ENCODE measurements around the gene SYT8.
"Not testable (repeated sequence)": the region's sequence is repeated elsewhere in the genome, so short reads cannot be mapped to it uniquely, and the experiment has no call there.

The SYT8 gene

GRCh38 chr11:1871531-1871930 lies 36.7 kb downstream of the SYT8 start:
- Histone ChIP-seq H3K9ac (ENCODE audit: low read length) (no peak overlapping the region), H3K27ac (ENCODE audit: low read depth, low read length, poor library complexity, severe bottlenecking) (no peak overlapping the region), H3K36me3 (ENCODE audit: insufficient read depth, low read length) (peaks cover 6% of the 10 kb centered on the region), H3F3A (ENCODE audit: insufficient read depth, low read length) (no peaks in the 10 kb centered on the region), H3K9me3 (ENCODE audit: low read length) (no peaks in the 10 kb centered on the region), H3K4me2 (ENCODE audit: low read length) (no peak overlapping the region), H3K4me1 (ENCODE audit: insufficient read depth, low read length, severe bottlenecking) (peaks cover 36% of the 10 kb centered on the region), H4K20me1 (ENCODE audit: insufficient read depth, low read length) (no peaks in the 10 kb centered on the region), H3K9me2 (ENCODE audit: low read depth, low read length) (no peaks in the 10 kb centered on the region), H3K79me2 (ENCODE audit: insufficient read depth, low read length) (no peaks in the 10 kb centered on the region), H3K4me3 (ENCODE audit: low read depth, low read length, poor library complexity, severe bottlenecking) (no peak overlapping the region), H3K27me3 (ENCODE audit: insufficient read depth, low read length) (no peaks in the 10 kb centered on the region), H2AFZ (ENCODE audit: low read length) (no peak overlapping the region)
- TF ChIP-seq EZH2 (IDR thresholded peaks at IDR 0.05; ENCODE audit: borderline replicate concordance, low read length) (no peak), CTCF (IDR thresholded peaks at IDR 0.05; ENCODE audit: low read length) (no peak)

GRCh38 chr11:1872267-1872985 lies 37.6 kb downstream of the SYT8 start:
- TF ChIP-seq CTCF (IDR thresholded peaks at IDR 0.05; ENCODE audit: low read length): no peak
- no peak for TF ChIP-seq EZH2 (IDR thresholded peaks at IDR 0.05; ENCODE audit: borderline replicate concordance, low read length)
- H2AFZ ChIP-seq (ENCODE audit: low read length): no peak overlapping the region
- no peaks in the 10 kb centered on the region for H3K9me2 ChIP-seq (ENCODE audit: low read depth, low read length)
- no peak overlapping the region for H3K9ac ChIP-seq (ENCODE audit: low read length)
- H3K4me3 ChIP-seq (ENCODE audit: low read depth, low read length, poor library complexity, severe bottlenecking): no peak overlapping the region
- H3K4me1 ChIP-seq (ENCODE audit: insufficient read depth, low read length, severe bottlenecking): peaks cover 34% of the 10 kb centered on the region
- H3K36me3 ChIP-seq (ENCODE audit: insufficient read depth, low read length): no peaks in the 10 kb centered on the region
- H4K20me1 ChIP-seq (ENCODE audit: insufficient read depth, low read length): no peaks in the 10 kb centered on the region
- no peaks in the 10 kb centered on the region for H3K79me2 ChIP-seq (ENCODE audit: insufficient read depth, low read length)
- H3K27ac ChIP-seq (ENCODE audit: low read depth, low read length, poor library complexity, severe bottlenecking): no peak overlapping the region
- H3K9me3 ChIP-seq (ENCODE audit: low read length): no peaks in the 10 kb centered on the region
- H3K27me3 ChIP-seq (ENCODE audit: insufficient read depth, low read length): no peaks in the 10 kb centered on the region
- no peaks in the 10 kb centered on the region for H3F3A ChIP-seq (ENCODE audit: insufficient read depth, low read length)
- no peak overlapping the region for H3K4me2 ChIP-seq (ENCODE audit: low read length)

GRCh38 chr11:1873048-1873812 lies 38.4 kb downstream of the SYT8 start:
- Histone ChIP-seq H4K20me1 (ENCODE audit: insufficient read depth, low read length) (no peaks in the 10 kb centered on the region), H3K36me3 (ENCODE audit: insufficient read depth, low read length) (no peaks in the 10 kb centered on the region), H3K9me2 (ENCODE audit: low read depth, low read length) (no peaks in the 10 kb centered on the region), H3K27me3 (ENCODE audit: insufficient read depth, low read length) (no peaks in the 10 kb centered on the region), H3K27ac (ENCODE audit: low read depth, low read length, poor library complexity, severe bottlenecking) (no peak overlapping the region), H3F3A (ENCODE audit: insufficient read depth, low read length) (no peaks in the 10 kb centered on the region), H3K9ac (ENCODE audit: low read length) (no peak overlapping the region), H3K4me3 (ENCODE audit: low read depth, low read length, poor library complexity, severe bottlenecking) (no peak overlapping the region), H3K79me2 (ENCODE audit: insufficient read depth, low read length) (no peaks in the 10 kb centered on the region), H3K9me3 (ENCODE audit: low read length) (no peaks in the 10 kb centered on the region), H3K4me1 (ENCODE audit: insufficient read depth, low read length, severe bottlenecking) (peaks cover 26% of the 10 kb centered on the region), H3K4me2 (ENCODE audit: low read length) (no peak overlapping the region), H2AFZ (ENCODE audit: low read length) (no peak overlapping the region)
- TF ChIP-seq CTCF (IDR thresholded peaks at IDR 0.05; ENCODE audit: low read length) (no peak), EZH2 (IDR thresholded peaks at IDR 0.05; ENCODE audit: borderline replicate concordance, low read length) (no peak)

GRCh38 chr11:1873813-1874150 lies 39.0 kb downstream of the SYT8 start:
- not testable (repeated sequence) for H3F3A ChIP-seq (ENCODE audit: insufficient read depth, low read length); H3K79me2 ChIP-seq (ENCODE audit: insufficient read depth, low read length); H3K4me2 ChIP-seq (ENCODE audit: low read length); H3K9ac ChIP-seq (ENCODE audit: low read length); H3K27ac ChIP-seq (ENCODE audit: low read depth, low read length, poor library complexity, severe bottlenecking); H4K20me1 ChIP-seq (ENCODE audit: insufficient read depth, low read length); H3K4me3 ChIP-seq (ENCODE audit: low read depth, low read length, poor library complexity, severe bottlenecking); H3K9me3 ChIP-seq (ENCODE audit: low read length); H3K36me3 ChIP-seq (ENCODE audit: insufficient read depth, low read length); H2AFZ ChIP-seq (ENCODE audit: low read length); H3K27me3 ChIP-seq (ENCODE audit: insufficient read depth, low read length); H3K9me2 ChIP-seq (ENCODE audit: low read depth, low read length)
- H3K4me1 ChIP-seq (ENCODE audit: insufficient read depth, low read length, severe bottlenecking): peaks cover 21% of the 10 kb centered on the region

GRCh38 chr11:1874441-1875092 lies 39.8 kb downstream of the SYT8 start:
- H3K4me1 ChIP-seq (ENCODE audit: insufficient read depth, low read length, severe bottlenecking): peaks cover 13% of the 10 kb centered on the region
- not testable (repeated sequence) for H3K9me2 ChIP-seq (ENCODE audit: low read depth, low read length); H3K9ac ChIP-seq (ENCODE audit: low read length); H3K27ac ChIP-seq (ENCODE audit: low read depth, low read length, poor library complexity, severe bottlenecking); H3K79me2 ChIP-seq (ENCODE audit: insufficient read depth, low read length); H3K4me3 ChIP-seq (ENCODE audit: low read depth, low read length, poor library complexity, severe bottlenecking); H2AFZ ChIP-seq (ENCODE audit: low read length); H3K36me3 ChIP-seq (ENCODE audit: insufficient read depth, low read length); H3F3A ChIP-seq (ENCODE audit: insufficient read depth, low read length); H3K27me3 ChIP-seq (ENCODE audit: insufficient read depth, low read length); H3K9me3 ChIP-seq (ENCODE audit: low read length); H4K20me1 ChIP-seq (ENCODE audit: insufficient read depth, low read length); H3K4me2 ChIP-seq (ENCODE audit: low read length)

Data from OCI-LY1 (cell line).